Memory B cell (primary cell): ENCODE measurements around the gene FPR3.

ENCODE experiments used
- ATAC-seq: fragments of 150-1000 bp; cut with Tn5 transposase; 2 replicates; pipeline ENCODE4 v1.10.0; 2021; ENCODE audit warnings: low read depth, mild to moderate bottlenecking, moderate library complexity
- DNase-seq, 2 donors: peaks; one replicate each; pipeline ENCODE4 v3.0.0; 2022; ENCODE audit warnings: low spot score in 2 of 2
- H3K27ac Mint-ChIP-seq: one replicate; pipeline ENCODE4 v1.8.0; 2022; ENCODE audit warnings: mild to moderate bottlenecking, moderate library complexity, mixed read lengths
- H3K27me3 Mint-ChIP-seq: one replicate; pipeline ENCODE4 v1.8.0; 2022; ENCODE audit warnings: mixed read lengths
- H3K36me3 Mint-ChIP-seq: one replicate; pipeline ENCODE4 v1.8.0; 2022; ENCODE audit warnings: mild to moderate bottlenecking, mixed read lengths
- H3K4me1 Mint-ChIP-seq: one replicate; pipeline ENCODE4 v1.8.0; 2022; ENCODE audit warnings: mixed read lengths
- H3K4me3 Mint-ChIP-seq: one replicate; pipeline ENCODE4 v1.8.0; 2022; ENCODE audit warnings: mild to moderate bottlenecking, moderate library complexity, mixed read lengths
- H3K9me3 Mint-ChIP-seq: one replicate; pipeline ENCODE4 v1.8.0; 2022; ENCODE audit warnings: mixed read lengths

FPR3 gene

GRCh38 chr19:51807111-51807701 is 12.2 kb downstream of the FPR3 start:
- no peak overlapping the region for H3K4me3 Mint-ChIP-seq
- H3K36me3 Mint-ChIP-seq, result no peaks in the 10 kb centered on the region
- H3K27me3 Mint-ChIP-seq, result no peaks in the 10 kb centered on the region
- H3K9me3 Mint-ChIP-seq, result peaks cover 9% of the 10 kb centered on the region
- no peak overlapping the region for H3K27ac Mint-ChIP-seq
- ATAC-seq (no peak), DNase-seq (no peak)
- no peaks in the 10 kb centered on the region for H3K4me1 Mint-ChIP-seq

DNA sequence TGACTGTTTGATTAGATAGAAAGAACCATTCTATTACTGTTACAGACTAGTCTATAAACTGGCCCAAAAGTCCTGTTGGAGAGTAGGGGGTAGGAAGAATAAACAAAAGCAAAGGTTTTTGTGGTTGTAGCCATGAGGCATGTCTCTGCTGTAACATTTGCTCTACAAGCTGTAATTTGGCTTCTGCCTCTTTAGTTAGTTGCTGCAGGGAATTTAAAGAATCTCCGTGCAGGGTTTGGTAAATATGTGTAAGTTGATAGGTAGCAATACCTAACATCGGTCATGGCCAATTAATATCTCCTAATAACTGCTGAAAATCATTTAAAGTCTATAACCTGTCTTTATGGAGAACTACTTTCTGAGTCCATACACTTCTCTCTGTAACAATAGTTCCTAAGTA is 13.0 kb downstream of the FPR3 start:
- Mint-ChIP-seq H3K4me1 (no peaks in the 10 kb centered on the region), H3K27me3 (no peaks in the 10 kb centered on the region), H3K9me3 (peaks cover 9% of the 10 kb centered on the region), H3K27ac (no peak overlapping the region), H3K4me3 (no peak overlapping the region), H3K36me3 (no peaks in the 10 kb centered on the region)
- no peak for ATAC-seq
- no peak for DNase-seq

- ATAC-seq, result no peak
- Mint-ChIP-seq H3K27ac (no peak overlapping the region), H3K27me3 (no peaks in the 10 kb centered on the region), H3K4me3 (no peak overlapping the region), H3K4me1 (no peaks in the 10 kb centered on the region), H3K9me3 (peaks cover 7% of the 10 kb centered on the region), H3K36me3 (no peaks in the 10 kb centered on the region)
- DNase-seq, result no peak
These were observed 13.5 kb downstream of the FPR3 start for GRCh38 chr19:51808333-51808986.

DNA sequence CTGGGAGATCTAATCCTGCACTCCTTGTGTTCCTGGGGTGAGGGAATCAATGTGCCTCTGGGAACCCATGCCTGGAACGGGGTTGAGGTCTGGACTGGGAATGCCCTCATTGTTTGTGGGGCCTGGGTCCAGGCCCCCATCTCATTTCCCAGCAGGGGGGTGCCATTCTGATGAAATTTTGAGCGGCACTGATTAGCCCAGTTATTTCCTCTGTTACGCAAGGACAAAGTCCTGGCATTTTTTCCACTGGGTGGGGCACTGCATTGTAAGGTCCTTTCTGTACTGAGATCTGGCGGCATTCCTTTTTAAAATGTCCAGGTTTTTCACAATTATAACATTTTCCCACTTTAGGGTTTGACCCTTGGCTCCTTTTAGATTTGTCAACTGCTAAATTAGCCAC is 14.8 kb downstream of the FPR3 start:
- peaks cover 5% of the 10 kb centered on the region for H3K9me3 Mint-ChIP-seq
- no peak overlapping the region for H3K27ac Mint-ChIP-seq
- H3K4me3 Mint-ChIP-seq, result no peak overlapping the region
- H3K4me1 Mint-ChIP-seq, result no peaks in the 10 kb centered on the region
- no peak for DNase-seq
- ATAC-seq, result no peak
- H3K36me3 Mint-ChIP-seq, result no peaks in the 10 kb centered on the region
- no peaks in the 10 kb centered on the region for H3K27me3 Mint-ChIP-seq

DNA sequence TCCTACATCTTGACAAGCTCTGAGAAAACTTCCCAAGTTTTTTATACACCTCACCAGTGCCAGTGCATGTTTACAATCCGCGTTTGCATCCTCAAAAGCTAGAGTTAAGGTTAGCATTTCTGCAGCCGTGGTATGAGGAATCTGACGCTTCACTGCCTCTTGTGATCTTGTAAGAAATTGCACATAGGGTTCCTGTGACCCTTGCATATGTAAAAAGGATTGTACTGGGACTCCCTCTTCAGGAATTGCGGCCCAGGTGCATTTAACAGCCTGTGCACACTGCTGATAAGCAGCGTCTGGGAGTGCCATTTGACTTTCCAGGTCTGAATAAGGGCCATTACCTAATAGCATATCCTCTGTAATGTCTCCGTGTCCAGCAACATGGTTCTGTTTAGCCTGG is 15.3 kb downstream of the FPR3 start:
- Mint-ChIP-seq H3K4me3 (no peak overlapping the region), H3K36me3 (no peaks in the 10 kb centered on the region), H3K4me1 (no peaks in the 10 kb centered on the region), H3K27ac (no peak overlapping the region), H3K27me3 (no peaks in the 10 kb centered on the region), H3K9me3 (peaks cover 5% of the 10 kb centered on the region)
- no peak for DNase-seq
- no peak for ATAC-seq

DNA sequence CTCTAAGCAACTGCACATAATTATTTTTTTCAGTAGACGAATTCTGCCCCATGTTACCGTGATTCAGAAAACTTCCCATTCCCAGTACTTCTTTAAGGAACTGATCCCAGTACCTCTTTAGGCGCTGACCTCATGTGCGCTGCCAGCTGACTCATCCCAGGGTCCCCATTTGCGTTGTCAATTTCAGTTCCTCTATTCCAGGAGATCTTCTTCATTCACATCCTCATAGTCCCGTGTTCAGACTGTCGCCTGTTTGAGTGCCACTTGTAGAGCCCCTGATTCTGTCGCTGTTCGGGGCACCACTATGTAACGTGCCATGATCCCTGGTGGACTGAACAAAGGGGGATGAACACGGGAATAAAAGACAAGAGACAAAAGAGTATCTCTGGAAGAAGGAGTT is 16.4 kb downstream of the FPR3 start:
- no peaks in the 10 kb centered on the region for H3K27me3 Mint-ChIP-seq
- no peaks in the 10 kb centered on the region for H3K36me3 Mint-ChIP-seq
- peaks cover under 1% of the 10 kb centered on the region for H3K9me3 Mint-ChIP-seq
- no peaks in the 10 kb centered on the region for H3K4me1 Mint-ChIP-seq
- H3K4me3 Mint-ChIP-seq, result no peak overlapping the region
- no peak overlapping the region for H3K27ac Mint-ChIP-seq
- ATAC-seq, result no peak
- no peak for DNase-seq

DNA sequence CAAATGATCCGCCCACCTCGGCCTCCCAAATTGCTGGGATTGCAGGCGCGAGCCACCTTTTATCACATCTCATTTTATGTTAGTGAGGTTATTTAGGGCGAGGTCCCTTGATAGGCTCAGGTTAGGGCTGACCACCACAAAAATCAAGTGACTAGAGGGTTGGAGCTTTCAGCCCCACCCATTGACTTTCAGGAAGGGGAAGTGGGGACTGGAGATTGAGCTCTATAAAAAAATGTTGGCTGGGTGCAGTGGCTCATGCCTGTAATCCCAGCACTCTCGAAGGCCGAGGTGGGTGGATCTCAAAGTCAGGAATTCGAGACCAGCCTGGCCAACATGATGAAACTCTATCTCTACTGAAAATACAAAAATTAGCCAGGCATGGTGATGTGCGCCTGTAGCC is 20.1 kb downstream of the FPR3 start:
- H3K4me1 Mint-ChIP-seq, result no peaks in the 10 kb centered on the region
- no peak overlapping the region for H3K27ac Mint-ChIP-seq
- no peaks in the 10 kb centered on the region for H3K27me3 Mint-ChIP-seq
- H3K36me3 Mint-ChIP-seq, result no peaks in the 10 kb centered on the region
- ATAC-seq (no peak), DNase-seq (no peak)
- no peak overlapping the region for H3K4me3 Mint-ChIP-seq
- peaks cover 3% of the 10 kb centered on the region for H3K9me3 Mint-ChIP-seq

GRCh38 chr19:51816711-51817110 is 21.8 kb downstream of the FPR3 start:
- Mint-ChIP-seq H3K27ac (no peak overlapping the region), H3K9me3 (peaks cover 4% of the 10 kb centered on the region), H3K27me3 (no peaks in the 10 kb centered on the region), H3K4me3 (no peak overlapping the region), H3K36me3 (no peaks in the 10 kb centered on the region), H3K4me1 (no peaks in the 10 kb centered on the region)
- DNase-seq, result no peak
- ATAC-seq, result no peak

DNA sequence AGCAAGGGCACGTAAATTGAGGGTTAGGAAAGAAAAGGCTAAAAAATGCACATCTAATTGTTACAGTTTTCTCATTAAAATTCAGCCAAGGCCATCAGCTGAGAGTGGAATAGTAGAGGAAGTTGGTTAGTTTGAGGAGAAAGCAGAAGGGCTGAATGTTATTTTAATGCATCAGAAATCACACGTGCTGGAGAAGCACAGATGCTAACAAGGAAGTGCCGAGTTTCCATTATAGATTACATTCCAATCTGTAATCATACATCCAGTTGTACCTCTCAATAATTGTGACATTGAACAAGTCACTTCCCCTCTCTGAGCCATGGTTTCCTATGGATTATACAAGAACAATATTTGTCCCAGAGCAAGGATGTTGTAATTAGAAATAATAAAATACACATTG is 25.1 kb downstream of the FPR3 start:
- Mint-ChIP-seq H3K36me3 (no peaks in the 10 kb centered on the region), H3K9me3 (peaks cover 7% of the 10 kb centered on the region), H3K4me1 (peaks cover 2% of the 10 kb centered on the region), H3K27me3 (peaks cover 1% of the 10 kb centered on the region), H3K27ac (no peak overlapping the region), H3K4me3 (no peak overlapping the region)
- ATAC-seq, result no peak
- DNase-seq, result no peak

DNA sequence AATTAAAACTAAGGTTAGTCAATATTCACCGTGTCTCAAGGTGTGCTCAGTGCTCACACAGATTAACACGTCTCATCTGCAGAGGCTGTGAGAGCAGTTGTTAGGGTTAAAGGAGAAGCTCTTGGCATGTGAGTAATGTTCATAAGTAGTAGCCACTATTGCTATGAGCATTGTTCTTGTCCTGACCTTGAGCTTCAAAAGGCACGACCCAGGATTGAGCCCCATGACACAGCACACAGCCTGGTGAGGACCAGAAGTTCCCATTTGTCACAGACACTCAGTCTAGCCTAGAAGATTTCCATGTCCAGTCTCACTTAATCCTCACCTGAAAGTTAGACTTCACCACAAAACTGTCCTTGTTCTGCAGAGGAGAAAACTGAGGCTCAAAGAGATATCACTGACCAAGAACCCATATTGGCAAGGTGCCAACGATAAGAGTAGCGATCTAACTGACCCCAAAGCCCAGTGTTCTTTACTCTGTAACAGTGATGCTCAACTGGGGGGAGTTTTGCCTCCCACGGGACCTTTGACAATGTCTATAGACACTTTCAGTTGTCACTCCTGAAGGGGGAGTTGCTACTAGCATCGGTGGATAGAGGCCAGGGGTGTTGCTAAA is 26.0 kb downstream of the FPR3 start:
- Mint-ChIP-seq H3K27ac (no peak overlapping the region), H3K27me3 (peaks cover 1% of the 10 kb centered on the region), H3K36me3 (no peaks in the 10 kb centered on the region), H3K9me3 (peaks cover 7% of the 10 kb centered on the region), H3K4me1 (peaks cover 2% of the 10 kb centered on the region), H3K4me3 (no peak overlapping the region)
- ATAC-seq (no peak), DNase-seq (no peak)

DNA sequence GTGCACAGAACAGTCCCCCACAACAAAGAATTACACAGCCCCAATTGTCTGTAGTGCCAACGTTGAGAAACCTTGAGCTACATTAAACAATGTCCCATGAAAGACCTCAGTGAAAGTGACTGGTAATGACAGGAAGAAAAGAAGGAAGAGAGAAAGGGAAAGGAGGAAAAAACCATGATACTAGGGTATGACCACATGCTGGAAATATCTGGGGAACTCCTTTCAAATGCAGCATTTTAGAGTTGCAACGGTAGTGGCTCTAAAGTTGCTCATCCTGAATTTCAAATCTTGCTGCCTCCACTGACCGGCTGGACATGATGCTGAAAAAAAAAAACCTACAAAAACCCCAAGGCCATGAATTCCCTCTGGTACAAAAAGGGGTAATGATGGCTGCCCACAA is 26.5 kb downstream of the FPR3 start:
- H3K4me1 Mint-ChIP-seq, result peaks cover 2% of the 10 kb centered on the region
- ATAC-seq, result no peak
- H3K36me3 Mint-ChIP-seq, result no peaks in the 10 kb centered on the region
- H3K4me3 Mint-ChIP-seq, result no peak overlapping the region
- H3K27ac Mint-ChIP-seq, result no peak overlapping the region
- DNase-seq, result no peak
- peaks cover 1% of the 10 kb centered on the region for H3K27me3 Mint-ChIP-seq
- peaks cover 8% of the 10 kb centered on the region for H3K9me3 Mint-ChIP-seq

GRCh38 chr19:51821921-51822320 is 27.0 kb downstream of the FPR3 start:
- H3K4me3 Mint-ChIP-seq, result no peak overlapping the region
- H3K9me3 Mint-ChIP-seq, result peaks cover 9% of the 10 kb centered on the region
- H3K27me3 Mint-ChIP-seq, result peaks cover 1% of the 10 kb centered on the region
- DNase-seq (no peak), ATAC-seq (no peak)
- H3K36me3 Mint-ChIP-seq, result no peaks in the 10 kb centered on the region
- peaks cover 2% of the 10 kb centered on the region for H3K4me1 Mint-ChIP-seq
- H3K27ac Mint-ChIP-seq, result no peak overlapping the region

GRCh38 chr19:51822325-51822724 is 27.4 kb downstream of the FPR3 start:
- H3K4me1 Mint-ChIP-seq, result peaks cover 2% of the 10 kb centered on the region
- peaks cover 9% of the 10 kb centered on the region for H3K9me3 Mint-ChIP-seq
- ATAC-seq, result no peak
- peaks cover 1% of the 10 kb centered on the region for H3K27me3 Mint-ChIP-seq
- no peak overlapping the region for H3K4me3 Mint-ChIP-seq
- no peaks in the 10 kb centered on the region for H3K36me3 Mint-ChIP-seq
- DNase-seq, result no peak
- no peak overlapping the region for H3K27ac Mint-ChIP-seq

DNA sequence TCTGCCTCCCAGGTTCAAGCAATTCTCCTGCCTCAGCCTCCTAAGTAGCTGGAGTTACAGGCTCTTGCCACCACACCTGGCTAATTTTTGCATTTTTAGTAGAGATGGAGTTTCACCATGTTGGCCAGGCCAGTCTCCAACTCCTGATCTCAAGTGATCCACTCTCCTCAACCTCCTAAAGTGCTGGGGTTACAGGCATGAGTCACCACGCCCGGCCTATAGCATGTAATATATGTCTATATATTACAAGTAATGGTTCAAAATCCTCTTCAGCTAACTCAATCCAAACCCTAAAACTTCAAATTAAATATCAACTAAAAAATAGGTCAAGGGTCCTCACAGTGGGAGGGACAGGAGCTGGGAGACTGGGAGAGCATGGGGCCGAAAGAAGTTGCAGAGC is 28.0 kb downstream of the FPR3 start:
- Mint-ChIP-seq H3K27ac (no peak overlapping the region), H3K9me3 (peaks cover 11% of the 10 kb centered on the region)
- no peak for ATAC-seq

More for the DNA sequence above, 28.0 kb downstream of the FPR3 start:
- DNase-seq, result no peak
- H3K4me3 Mint-ChIP-seq, result no peak overlapping the region
- peaks cover 2% of the 10 kb centered on the region for H3K4me1 Mint-ChIP-seq
- H3K36me3 Mint-ChIP-seq, result no peaks in the 10 kb centered on the region
- H3K27me3 Mint-ChIP-seq, result peaks cover 1% of the 10 kb centered on the region
